HG03025 (cell line): ENCODE data around the gene UMODL1.
A peak's percentile ranks its signal among the peaks of the same experiment; 100 is the strongest.

ENCODE experiments used
- ATAC-seq: cut with Tn5 transposase; IDR thresholded peaks from one replicate; pipeline ENCODE4 v1.9.1; 2021; ENCODE audit warnings: mild to moderate bottlenecking, moderate library complexity; ENCODE audit not compliant: unreplicated experiment, low FRiP score

The UMODL1 gene

DNA sequence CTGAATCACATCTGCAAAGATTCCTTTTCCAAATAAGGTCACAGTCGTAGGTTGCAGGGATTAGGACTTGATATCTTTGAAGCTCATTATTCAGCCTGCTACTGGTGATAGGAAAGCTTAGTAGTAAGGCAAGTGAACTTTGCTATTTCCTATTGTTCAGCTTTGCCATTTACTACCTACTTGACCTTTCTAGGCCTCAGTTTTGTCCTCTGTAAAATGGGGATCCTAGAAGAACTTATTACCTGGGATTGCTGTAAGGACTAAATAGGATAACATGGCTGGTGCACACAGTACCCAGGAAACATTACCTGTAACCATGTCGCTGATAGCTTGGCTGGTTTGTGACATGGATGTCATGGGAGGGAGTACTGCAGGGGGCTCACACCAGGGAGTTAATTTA is 24.5 kb downstream of the UMODL1 start:
- no peak for ATAC-seq

DNA sequence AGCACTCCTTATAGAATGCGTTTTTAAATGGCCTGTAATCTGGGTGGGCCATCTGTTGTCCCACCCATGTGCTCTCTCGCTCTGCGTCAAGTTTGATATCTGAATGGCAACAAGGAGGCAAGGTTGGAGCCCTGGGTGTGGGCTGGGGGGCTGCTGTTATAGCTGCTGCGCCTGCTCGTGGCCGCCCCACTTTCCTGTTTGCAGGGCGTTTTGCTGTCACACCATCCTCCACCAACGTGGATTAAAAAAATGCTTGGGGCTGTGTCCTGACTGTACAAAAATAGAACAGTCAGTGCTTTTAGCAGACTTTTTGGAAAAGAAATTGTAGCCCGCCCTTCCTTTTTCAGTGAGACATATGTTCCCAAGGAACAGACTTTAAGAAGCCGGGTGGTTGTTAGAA is 25.4 kb downstream of the UMODL1 start:
- no peak for ATAC-seq

DNA sequence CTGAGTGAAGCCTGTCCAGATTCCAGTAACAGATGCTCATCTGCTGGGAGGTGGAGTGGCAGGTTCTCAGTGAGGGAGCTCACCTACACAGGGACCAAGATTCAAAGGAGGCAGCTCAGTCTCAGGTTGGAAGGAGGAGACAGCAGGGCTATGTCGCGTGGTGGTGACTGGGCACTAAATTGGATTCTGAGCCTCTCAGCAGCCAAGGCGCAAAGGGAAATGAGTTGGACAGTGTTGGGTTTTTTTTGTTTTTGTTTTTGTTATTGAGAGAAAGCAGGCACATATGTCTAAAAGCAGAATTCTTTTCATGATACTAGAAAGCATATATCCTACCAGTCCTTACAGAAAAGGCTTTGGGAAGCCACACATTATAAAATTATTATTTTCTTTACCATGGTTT is 26.2 kb downstream of the UMODL1 start:
- no peak for ATAC-seq

DNA sequence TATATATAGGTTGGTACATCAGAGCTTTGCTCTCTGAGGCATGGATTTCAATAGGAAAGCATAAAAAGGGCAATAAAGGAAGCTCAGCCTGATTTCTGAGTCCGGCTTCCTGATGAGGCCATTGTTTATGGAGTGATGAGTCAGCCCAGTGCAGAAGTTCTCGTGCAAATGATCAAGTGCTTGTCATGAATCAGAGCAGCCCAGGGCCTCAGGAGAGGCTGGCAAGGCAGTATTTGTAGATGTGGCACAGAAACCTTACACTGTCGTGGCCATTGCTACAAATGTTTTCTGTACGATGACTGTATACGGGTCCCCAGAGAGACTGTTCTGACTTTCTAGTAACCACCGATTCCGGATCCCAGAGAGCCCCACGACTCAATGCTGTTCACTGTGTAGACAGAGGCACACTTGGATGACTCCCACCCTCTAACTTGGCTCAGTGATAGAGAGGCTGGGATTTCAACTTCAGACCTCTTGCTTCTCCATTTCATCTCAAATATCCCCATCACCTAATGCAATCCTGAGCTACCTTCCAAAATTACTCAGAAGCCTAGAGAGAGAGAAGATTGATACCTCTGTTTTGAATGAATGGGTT is 26.8 kb downstream of the UMODL1 start:
- no peak for ATAC-seq

DNA sequence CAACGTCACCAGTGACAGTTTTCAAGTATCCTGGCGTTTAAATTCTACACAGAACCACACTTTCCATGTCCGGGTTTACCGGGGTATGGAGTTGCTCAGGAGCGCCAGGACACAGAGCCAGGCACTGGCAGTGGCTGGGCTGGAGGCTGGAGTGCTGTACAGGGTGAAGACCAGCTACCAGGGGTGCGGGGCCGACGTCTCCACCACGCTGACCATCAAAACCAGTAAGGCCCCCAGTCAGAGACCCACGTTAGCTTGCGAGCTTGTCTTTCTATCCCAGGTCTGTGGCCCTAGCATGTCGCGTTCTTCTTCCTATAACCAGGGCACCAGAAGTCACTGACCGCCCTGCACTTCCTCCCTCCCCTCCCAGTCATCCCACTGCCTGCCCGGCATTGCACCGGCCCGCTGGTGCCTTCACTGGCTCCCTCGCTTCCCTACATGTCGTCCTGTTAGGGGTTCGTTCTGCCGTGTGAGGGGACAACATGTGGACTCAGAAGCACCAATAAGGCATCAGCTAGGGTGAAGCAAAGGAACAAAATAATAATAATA is 27.9 kb downstream of the UMODL1 start:
- ATAC-seq = no peak

DNA sequence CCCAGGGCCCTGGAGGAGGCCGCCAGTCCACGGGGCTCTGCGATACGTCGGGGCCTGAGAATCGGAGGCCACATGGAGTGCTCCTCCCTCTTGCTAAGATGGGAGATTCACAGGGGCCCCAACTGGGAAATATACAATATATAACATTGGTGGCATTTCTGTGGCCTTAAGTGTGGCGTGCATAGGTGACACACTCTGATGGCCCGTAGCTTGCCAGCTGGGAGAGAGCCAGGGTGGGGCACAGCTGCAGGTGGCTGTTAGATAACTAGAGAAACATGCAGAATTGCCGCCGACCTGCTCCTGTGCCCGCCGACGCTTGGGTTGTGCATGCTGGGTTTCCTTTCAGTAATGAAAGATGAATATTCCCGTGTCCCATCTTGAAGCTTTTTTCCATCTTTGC is 30.1 kb downstream of the UMODL1 start:
- ATAC-seq = no peak

DNA sequence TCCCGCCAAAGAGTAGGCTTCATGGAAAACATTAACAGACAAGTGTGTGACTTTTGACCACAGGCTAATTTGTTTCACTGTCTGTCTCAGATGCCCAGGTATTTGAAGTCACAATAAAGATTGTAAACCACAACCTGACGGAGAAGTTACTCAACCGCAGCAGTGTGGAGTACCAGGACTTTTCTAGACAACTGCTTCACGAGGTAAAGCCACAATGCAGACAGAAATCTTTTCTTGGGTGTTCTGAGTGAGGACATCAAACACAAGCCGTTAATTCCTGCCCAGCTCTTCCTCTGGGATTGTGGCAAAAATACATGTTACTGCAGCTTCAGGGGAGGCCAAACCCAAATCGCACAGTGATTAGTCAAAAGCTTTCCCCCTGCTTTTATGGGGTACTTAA is 31.0 kb downstream of the UMODL1 start:
- no peak for ATAC-seq

DNA sequence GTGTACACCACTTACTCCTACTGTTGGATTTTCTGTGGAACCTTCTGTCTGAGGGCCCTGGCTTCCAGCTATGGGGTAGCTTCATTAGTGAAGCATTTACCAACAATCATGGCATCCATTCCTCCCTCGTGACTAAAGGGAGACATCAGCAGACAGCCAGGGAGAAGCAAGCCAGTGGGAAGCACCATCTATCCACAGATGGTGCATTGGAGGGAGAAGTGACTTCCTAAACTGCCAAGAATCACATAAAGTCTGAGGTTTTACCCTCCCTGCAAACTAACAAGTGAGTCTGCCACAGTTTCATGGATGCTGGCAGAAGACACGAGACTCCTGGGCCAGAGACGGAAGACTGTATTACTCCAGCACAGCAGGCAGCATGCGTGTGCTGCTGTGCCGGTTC is 31.4 kb downstream of the UMODL1 start:
- no peak for ATAC-seq

DNA sequence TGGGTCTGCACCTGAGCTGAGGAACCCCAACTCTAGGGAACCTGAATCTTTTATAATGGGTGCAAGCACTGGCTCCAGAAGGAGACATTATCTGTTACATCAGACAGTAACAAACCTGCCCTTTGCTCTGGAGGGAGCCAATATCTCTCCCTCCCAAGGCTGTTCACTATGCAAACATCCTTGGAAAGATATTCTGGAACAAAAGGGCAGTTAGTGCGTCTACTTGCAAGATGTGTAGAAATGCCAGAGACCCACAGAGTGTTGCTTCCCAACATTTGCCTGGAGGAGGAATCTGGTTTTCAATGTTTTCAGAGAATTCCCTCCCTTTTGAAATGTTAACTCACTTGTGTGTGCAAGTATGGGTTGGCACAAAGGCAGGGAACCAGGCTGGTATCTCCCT is 31.9 kb downstream of the UMODL1 start:
- ATAC-seq = no peak

DNA sequence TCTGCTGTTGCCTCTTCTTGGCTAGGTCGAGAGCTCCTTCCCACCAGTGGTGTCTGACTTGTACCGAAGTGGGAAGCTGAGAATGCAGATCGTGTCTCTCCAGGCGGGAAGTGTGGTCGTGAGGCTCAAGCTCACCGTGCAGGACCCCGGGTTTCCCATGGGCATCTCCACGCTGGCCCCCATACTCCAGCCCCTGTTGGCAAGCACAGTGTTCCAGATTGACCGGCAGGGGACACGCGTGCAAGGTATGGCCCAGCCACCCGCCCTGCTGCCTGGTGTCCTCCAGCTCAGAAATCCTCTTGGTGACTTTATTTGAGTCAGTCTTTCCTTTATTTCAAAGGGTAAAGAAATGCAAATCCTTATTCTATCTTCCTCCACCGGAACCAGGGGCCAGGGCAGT is 32.7 kb downstream of the UMODL1 start:
- no peak for ATAC-seq

DNA sequence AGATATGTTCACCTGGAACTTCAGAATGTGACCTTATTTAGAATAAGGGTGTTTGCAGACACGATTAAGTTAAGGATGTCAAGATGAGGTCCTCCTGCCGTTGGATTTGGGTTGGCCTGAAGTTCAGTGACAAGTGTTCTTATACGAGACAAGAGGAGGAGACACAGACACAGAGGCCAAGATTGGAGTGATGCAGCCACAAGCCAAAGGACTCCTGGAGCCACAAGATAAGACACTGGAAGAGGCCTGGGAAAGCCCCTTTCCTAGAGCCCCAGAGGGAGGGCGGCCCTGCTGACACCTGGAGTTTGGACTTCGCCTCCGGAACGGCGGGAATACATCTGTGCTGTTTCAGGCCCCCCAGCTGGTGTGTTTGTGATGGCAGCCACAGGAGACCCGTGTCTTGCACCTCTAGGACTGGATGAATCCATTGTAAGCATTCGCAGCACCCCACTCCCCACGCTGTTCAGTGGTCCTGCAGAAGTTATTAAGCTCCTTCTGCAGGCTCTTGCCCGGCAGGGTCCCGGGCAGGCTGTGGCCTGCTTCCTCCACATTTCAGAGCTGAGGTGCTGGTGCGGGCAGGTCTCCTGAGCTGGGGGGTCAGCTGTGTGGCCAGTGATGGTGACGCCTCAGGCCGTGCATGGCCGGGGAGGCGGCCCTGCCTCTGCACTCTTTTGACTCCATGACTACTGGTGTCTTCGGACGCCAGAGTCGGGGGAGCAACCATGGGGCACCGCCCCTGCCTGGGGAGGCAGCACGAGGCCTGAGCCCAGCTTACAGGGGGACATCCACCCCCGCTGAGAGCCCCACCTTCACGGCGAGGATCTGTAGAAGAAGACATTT is 34.6 kb downstream of the UMODL1 start:
- ATAC-seq = no peak

DNA sequence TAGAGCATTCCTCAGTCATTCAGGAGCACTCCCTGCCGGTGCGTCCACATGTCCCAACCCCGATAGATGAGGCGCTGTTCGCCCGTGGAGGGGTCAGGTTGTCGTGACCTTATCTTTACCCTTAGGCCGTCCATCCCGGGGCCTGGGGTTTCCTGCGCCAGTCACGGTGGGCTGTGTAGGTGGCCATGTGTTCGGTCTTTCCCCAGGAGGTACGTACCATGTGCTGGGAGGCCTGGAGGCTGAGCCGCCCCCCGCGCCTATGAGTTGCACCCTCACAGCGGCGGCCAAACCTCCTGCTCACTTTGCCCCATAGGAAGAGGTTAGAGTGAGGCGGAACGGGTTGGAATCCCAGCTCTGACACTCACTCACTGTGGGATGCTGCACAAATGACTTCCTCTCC is 35.3 kb downstream of the UMODL1 start:
- no peak for ATAC-seq

DNA sequence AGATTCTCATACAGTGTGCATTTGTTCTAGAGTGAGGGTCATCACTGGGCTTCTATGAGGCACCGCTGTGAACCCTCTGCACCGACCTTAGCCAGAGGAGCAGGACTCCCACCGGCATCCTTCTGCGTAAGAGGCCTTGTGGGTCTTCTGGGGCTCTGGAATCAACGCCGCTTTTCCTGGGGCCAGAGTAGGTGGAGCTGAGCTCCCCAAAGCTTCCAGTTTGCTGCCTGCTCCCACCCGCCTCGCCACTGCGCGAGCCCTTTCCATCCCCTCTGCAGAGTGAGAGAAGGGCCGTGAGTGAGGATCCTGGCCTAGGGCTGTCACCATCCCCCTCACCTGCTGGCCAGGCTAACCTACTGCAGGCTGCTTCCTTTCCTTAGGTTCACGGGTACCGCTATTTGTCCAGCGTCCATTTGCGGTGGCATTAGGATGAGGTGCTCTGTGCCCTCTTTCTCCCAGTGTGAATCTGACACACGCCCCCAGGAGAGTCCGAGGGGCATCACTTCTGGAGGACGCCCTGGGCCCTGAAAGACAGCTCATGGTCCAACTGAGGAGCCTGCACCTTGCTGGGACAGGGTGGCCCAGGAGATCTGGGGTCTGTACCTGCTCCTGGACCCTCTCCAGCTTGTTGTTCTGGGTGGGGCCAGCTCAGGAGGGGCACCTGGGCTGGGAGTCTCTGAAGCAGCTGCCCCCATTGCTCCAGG is 36.2 kb downstream of the UMODL1 start:
- ATAC-seq = no peak

DNA sequence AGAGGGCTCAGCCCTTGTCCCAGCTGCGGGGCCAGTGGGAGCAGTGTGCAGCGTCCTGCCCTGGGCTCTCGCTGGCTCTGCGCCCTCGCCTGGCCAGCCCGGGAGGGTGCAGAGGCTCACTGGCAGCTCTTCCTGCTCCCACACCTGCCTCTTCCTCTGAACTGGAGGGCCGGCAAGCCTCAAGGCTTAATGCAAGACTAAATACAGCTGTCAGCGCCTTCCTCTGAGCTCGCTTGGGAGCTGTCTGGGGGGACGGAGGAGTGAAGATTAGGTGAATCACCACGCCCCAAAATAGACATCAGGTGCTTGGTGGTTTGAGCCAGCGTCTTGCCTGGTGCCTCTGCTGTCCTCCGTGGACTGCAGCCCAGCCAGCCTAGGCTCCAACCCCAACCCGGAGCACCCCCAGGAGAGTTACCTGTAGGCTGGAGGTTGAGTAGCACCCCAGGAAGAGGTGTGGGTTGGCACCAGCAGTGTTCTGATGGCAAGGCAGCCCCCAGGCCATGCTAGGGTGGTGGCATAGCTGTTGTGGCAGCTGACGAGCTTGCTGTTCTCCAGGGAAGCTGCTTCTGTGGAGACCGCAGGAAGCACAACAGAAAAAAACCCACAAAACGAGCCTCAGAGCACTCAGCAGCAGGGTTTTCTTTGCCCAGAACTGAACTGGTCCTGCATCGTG is 36.9 kb downstream of the UMODL1 start:
- peak; percentile 63 for ATAC-seq

DNA sequence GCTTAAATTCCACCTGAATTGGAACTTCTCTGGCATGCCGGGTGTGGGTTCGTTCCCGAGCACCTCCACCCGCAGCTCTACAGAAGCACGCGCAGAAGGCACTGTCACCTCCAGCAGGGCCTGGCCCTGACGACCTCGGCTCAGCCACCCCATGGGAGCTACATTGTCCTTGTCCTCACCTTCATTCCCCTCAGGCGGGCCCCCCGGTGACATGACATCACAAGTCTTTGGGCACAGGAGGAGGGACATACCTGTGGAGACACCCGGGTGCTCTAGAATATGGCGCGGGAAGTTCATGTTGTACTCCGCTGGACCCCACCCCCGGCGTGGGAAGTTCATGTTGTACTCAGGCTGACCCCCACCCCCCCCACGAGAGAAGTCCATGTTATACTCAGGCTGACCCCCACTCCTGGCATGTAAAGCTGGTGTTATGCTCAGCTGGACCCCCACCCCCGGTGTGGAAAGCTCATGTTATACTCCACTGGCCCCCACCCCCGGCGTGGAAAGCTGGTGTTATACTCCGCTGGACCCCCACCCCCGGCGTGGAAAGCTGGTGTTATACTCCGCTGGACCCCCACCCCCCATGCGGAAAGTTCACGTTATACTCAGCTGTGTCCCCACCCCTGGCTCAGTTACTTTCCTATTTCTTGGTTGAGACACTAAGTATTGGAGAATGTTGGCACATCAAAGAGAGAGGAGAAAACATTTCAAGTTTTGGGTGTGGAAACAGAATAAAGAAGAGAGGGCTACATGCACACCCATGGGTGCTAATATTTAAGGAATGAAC is 37.6 kb downstream of the UMODL1 start:
- no peak for ATAC-seq

DNA sequence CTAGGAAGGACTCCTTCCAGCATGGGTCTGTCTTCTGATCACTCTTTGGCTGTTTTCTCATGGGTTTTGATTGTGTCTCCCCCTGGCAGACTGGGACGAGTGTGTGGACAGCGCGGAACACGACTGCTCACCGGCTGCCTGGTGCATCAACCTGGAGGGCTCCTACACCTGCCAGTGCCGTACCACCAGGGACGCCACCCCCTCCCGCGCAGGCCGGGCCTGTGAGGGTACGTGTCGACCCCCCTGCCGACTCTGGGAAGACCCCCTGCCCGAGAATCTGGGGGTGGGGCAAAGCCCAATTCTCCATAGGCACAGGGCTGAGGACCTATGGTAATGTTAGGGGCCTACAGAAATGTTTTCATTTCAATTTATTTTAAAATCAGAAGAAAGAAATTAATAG is 38.4 kb downstream of the UMODL1 start:
- ATAC-seq = no peak

DNA sequence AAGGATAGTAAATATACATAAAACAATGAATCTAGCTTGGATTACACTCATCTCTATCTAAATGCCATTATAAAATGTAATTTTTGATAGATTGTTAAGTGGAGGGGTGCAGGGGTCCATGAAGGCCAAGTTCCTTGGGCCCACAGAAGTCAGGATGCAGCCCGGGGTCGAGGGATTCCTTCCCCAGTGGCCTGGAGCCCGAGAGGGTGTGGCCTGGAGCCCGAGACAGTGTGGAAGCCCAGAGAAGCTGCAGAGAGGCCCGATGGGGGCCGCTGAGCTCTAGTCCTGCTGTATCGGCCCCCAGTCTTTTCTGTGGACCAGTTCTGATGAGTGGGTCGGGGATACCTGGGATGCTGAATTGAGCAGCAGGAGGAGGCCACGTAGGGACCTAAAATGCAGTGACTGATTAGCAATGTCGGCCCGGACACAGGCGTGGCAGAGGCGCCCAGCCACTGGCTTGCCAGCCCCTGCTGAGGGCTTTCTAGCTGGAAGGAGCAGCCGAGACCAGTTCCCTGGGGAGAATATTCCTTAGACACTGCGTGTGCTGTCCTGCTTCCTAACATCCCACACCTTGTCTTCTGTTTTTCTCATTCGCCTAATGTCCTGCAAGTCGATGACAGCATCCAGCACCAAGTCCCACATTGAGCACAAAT is 38.9 kb downstream of the UMODL1 start:
- ATAC-seq = no peak

DNA sequence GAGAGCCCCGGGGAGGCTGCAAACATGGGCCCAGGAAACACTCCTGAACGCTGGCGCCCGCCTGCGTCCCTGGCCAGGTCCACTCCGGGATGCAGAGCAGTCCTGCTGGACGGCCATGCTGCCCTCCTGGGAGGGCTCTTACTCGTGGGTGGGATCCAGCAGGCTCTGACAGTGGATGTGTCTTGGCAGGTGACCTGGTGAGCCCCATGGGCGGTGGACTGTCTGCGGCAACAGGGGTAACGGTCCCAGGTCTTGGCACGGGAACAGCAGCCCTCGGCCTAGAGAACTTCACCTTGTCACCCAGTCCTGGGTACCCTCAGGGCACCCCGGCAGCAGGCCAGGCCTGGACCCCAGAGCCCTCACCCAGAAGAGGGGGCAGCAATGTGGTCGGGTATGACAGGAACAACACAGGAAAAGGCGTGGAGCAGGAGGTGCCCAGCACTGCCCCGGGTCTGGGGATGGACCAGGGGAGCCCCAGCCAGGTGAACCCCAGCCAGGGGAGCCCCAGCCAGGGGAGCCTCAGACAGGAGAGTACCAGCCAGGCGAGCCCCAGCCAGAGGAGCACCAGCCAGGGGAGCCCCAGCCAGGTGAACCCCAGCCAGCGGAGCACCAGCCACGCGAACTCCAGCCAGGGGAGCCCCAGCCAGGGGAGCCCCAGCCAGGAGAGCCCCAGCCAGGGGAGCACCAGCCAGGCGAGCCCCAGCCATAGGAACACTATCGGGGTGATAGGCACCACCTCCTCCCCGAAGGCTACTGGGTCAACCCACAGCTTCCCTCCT is 39.8 kb downstream of the UMODL1 start:
- no peak for ATAC-seq

DNA sequence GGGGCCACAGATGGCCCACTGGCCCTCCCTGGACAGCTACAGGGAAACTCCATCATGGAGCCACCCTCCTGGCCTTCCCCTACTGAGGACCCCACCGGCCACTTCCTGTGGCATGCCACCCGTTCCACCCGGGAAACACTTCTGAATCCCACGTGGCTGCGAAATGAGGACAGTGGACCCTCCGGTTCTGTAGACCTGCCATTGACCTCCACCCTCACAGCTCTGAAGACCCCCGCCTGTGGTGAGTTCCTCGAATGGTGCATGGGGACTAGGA is 40.3 kb downstream of the UMODL1 start:
- ATAC-seq = no peak
